HG03135 (cell line): ENCODE results near the gene VIP.
"Not testable (repeated sequence)": the region's sequence is repeated elsewhere in the genome, so short reads cannot be mapped to it uniquely, and the experiment has no call there.

ENCODE experiments used
- ATAC-seq: cut with Tn5 transposase; IDR thresholded peaks from one replicate; pipeline ENCODE4 v1.9.1; 2021; ENCODE audit warnings: mild to moderate bottlenecking, moderate library complexity; ENCODE audit not compliant: unreplicated experiment

The VIP gene

GRCh38 chr6:152750694-152751093 lies at the start of gene VIP:
TSS of gene VIP (plus strand) at chr6:152750797. CDS start at chr6:152752178, 1,381 bp downstream.
- no peak for ATAC-seq

DNA sequence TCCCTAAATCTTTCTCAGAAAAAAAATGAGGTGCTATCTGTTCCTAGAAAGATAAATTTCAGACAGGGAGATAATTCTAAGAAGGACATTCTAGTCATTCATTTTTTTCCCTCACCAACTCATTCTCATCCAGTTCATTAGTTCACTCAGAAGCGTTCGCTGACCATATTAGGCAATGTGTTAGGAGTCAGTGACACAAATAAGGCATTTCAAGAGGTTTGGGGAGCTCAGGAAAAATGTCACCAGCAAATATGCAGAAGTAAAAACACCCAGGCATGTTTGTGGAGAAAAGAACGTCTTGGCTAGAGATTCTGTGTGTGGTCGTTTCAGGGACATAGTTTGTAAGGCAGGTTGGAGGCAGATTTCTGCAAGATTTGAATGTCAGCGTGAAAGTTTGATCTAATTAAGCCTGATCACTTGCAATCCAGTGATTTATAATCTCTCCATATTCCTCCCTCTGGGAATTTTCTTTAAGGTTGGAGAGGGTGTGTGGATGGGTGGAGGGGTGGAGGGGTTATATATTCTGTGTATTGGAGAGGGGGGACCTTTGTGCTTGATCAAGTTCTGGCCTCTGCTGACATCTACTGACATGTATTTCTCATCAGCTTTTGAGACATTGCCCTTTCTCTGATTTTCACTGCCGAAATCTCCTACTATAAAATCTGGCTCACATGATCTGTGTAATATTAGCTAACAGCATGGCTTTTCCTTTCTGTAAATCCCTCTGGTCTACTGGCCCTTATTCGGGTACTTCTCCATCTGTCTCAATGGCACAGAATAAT lies 49.3 kb upstream of the VIP start:
- no peak for ATAC-seq

GRCh38 chr6:152701863-152702401 lies 48.7 kb upstream of the VIP start:
- ATAC-seq = no peak

DNA sequence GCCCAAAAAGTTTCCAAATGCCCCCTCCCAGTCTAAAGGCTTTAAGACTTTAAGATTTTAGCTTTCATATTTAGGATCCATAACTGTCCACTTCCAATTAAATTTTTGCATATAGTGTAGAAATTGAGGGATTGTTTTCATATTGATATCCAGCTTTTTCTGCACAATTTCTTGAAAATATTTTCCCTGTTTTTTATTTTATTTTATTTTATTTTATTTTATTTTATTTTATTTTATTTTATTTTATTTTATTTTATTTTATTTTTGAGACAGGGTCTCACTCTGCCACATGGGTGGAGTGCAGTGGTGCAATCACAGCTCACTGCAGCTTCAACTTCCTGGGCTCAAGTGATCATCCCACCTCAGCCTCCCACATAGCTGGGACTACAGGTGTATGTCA lies 46.8 kb upstream of the VIP start:
- ATAC-seq = not testable (repeated sequence)

DNA sequence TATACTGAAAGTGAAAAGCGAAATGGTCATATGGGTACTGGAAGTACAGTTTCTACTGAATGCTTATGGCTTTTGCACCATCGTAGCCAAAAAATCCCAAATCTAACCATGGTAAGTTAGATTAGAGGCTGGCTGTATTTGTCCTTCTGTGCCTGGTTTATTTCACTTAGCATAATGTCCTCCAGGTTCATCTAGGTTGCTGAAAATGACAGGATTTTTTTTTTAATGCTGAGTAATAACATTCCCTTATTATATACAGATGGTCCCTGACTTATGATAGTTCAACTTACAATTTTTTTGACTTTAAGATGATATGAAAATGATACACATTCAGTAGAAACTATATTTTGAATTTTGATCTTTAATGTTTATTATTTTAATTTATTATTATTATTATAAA lies 45.3 kb upstream of the VIP start:
- ATAC-seq = no peak

DNA sequence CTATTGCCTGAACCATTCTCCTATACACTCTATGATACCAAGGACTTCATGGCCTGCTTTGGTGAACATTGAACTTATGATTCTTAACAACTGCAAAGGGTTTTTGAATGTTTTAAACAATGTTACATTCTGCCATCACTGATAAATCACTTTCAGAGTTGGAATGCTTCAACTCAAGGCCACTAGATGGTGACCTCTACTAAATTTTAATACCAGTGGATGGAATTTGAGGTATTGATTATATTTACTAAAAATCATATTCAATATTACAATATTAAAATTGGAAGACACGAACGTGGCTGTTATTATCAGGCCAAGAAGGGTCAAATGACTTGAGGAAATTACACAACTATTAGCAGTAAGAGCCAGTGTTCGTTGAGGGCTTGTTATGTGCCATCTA lies 34.3 kb upstream of the VIP start:
- no peak for ATAC-seq

GRCh38 chr6:152720974-152721373 lies 29.6 kb upstream of the VIP start:
- ATAC-seq = no peak

GRCh38 chr6:152721956-152722355 lies 28.6 kb upstream of the VIP start:
- no peak for ATAC-seq

DNA sequence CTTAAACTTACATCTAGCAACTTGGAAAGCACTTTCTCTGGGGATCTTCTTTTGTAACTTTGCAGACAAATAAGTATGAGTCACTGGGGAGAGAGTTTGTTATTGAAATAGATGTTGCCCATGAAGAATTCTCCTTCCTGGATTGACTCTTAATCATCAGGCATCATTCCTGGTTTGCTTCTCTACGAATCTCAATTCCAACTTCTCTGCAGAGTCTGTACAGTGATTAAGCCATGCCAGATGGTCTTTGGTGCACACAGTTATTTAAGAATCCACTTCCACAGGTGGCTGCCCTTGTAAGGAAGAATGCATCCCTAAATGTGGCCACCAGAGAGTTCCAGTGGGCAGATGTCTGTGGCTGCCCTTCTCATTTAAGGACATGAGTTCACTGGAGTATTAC lies 27.2 kb upstream of the VIP start:
- no peak for ATAC-seq

DNA sequence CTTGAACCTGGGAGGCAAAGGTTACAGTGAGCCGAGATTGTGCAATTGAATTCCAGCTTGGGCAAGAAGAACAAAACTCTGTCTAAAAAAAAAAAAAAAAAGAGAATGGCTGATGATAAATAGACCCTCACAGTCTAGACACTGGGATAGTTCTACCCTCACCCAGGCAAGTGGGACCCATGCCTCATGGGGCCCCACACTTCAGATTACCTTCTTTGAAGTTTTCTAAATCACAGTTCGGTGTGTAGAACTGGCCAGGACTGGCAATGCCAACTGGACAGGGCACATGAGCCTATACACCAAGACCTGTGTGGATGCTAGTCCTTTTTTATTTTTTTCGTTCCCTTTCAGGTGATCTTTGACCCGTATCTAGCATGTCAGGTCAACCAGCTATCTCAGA lies 24.3 kb upstream of the VIP start:
- no peak for ATAC-seq

DNA sequence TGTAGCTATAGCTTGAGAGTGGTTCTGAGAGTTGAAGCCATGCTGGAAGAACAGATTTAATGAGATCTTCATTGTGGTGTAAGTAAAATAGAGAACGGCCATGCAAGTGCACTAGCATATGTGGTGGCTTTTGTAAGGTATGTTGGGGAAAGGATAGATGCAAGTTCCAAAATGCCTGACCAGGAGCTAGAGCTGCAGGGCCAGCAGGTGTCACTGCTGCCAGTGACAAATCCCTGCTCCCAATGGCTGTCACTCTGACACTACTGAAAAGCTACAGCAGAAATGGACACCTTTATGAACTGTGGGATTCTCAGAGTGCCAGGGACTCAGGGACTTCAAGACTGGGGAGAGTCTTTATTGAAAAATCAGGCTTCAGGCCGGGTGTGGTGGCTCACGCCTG lies 23.1 kb upstream of the VIP start:
- ATAC-seq = no peak

DNA sequence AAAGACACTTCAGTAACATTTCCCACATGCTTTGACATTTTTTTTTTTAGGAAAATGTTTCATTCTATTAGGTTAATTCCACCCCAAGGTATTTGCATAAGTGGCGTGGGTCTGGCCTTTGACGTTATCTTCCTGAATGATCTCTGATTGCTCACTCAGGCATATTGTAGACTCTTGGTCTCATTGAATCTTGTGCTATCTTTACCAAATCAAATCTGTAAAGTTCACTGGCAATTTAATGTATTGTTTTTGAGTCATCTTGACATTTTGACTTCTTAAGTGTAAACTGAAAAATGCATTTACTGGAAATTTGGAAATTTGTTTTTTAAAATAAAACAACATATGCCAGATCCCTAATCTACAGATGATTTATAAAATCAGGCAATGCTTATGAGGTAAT lies 16.0 kb upstream of the VIP start:
- no peak for ATAC-seq

DNA sequence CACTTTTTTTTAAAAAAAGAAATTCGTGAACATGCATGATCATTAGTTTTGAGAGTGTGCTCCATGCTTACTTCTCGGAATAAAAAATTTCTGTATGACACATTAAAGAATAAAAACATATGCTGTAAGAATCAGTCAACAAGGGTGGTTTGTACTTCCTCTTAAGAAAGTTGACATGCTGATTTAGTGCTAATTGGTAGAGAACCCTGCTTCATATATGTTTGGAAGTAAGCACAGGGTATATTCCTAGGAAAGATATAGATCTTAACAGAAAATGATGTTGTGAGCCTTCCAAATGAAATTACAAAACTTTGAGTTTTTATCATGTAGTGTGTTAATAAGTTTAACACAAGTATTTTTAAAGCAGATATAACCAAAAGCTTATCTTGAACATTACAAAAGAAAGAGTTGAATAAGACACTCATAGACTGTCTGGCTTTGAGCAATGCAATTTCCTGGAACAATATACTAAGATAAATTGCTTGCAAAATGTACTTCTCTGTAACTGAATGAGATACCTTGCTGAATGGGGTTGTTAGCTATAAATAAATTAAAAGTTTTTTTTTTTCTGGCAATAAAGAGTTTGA lies 13.8 kb upstream of the VIP start:
- ATAC-seq = no peak

DNA sequence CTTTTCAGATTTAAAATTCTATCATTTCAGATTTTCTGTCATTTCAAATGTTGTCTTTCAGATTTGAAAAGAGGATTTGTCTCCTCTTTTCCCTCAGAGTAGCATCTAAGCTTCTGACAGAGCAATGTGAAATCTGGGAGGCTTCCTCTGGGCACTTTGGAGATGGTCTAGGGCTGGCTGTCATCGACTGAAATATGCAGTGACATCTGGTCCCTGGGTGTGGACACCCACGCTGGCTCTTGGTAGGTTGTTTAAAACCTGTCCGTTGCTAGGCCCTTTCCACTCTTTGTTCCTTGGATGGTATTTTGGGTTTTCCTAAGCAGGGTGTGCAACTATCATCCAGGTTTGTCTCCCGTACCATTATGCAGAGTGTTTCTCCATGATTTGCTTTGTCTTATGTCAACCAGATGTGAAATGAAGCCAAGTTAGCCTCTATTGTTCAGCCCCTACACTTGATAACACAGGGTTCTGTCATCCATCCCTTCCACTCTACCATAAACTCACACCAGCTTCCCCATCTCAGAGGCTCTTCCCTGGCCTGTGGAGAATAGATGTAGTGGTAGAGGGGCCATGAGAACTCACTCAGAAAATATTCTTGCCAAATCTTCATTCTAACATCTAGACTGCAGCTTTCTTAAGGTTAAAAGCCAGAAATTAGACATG lies 5.0 kb upstream of the VIP start:
- ATAC-seq = no peak

GRCh38 chr6:152746172-152746553 lies 4.4 kb upstream of the VIP start:
- ATAC-seq = no peak

DNA sequence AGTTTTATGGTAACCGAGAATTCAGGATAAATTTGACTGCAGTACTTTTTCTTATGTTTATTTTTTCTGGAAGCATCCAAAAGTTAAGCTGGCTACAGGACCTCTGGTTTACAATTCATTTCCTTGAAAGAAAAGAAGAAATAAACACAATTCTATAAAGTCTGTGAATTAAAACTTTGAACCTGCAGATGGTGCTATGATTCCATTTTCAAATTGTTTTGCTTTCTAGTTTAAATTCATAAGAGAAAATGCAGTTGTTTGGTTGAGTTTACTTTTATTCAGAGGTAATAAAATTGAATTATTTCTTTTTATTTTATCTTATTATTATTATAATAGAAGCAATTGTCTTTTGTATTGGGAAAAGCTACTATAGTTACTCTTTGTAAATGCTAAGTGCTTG lies 1.8 kb upstream of the VIP start:
- ATAC-seq = no peak

GRCh38 chr6:152749336-152749735 lies 1.3 kb upstream of the VIP start:
- no peak for ATAC-seq

GRCh38 chr6:152765331-152765730 lies 14.7 kb downstream of the VIP start:
- ATAC-seq = no peak

GRCh38 chr6:152769159-152769558 lies 18.6 kb downstream of the VIP start:
- ATAC-seq = no peak

DNA sequence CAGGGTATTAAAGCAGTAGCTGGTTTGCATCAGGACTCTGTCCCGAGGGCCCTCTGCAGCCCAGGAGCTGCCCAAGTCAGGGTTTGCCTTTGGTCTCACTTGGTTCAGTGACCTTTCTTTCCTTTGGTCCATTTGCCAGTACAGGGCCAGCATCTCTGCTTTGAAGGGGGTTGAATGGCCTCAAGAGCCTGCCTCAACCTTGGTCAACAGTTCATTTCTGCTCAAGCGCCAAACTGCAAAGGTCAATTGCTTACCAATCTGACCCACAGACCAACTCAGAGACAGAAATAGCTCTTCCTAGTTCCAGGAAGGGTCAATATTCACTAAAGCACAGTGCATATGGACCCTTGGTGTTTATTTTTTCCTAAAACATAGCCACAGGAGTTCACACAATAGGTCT lies 19.4 kb downstream of the VIP start:
- ATAC-seq = no peak

DNA sequence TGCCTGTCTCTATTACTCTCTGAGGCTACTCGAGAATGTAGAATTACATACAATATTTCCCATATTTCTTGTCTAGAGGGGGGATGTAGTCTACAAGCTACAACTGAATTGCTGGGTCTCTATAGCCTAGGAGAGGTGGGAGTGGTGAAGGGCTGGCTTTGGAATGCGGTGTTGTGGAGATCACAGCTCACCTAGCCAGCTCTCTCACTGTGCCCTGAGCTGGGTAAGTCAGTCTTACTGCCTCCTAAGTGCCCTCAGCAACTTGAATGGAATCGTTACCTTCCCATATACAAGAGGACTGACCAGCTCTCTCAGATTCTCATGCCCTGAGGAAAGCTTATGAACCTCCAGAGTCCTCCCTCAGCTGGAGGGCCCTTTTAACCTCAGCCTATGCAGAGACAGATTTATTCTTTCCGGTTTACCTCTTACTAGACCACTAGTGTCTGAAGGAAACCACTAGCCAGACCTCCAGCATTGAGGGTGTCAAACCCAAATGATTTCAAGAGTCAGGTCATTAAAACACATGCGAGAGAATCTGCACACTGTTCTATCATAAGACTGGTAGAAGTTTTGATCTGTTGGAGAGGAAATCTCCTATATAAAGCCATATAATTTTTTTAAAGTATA lies 20.6 kb downstream of the VIP start:
- ATAC-seq = no peak

- no peak for ATAC-seq
These were observed 24.8 kb downstream of the VIP start for GRCh38 chr6:152775428-152775827.
